ENCODE results near the gene PROSER3. TPM values are rescaled to one million over a fixed set of nuclear protein-coding genes. Genes with fewer than 3 reads are reported as not detected.

The PROSER3 gene
- total and polyA plus RNA-seq, 9 of the 15 experiments (the other 6 are each of a cell fraction or from before 2014, with no cell fraction given), result 1.0 to 39.5 (median 5.1) TPM

DNA sequence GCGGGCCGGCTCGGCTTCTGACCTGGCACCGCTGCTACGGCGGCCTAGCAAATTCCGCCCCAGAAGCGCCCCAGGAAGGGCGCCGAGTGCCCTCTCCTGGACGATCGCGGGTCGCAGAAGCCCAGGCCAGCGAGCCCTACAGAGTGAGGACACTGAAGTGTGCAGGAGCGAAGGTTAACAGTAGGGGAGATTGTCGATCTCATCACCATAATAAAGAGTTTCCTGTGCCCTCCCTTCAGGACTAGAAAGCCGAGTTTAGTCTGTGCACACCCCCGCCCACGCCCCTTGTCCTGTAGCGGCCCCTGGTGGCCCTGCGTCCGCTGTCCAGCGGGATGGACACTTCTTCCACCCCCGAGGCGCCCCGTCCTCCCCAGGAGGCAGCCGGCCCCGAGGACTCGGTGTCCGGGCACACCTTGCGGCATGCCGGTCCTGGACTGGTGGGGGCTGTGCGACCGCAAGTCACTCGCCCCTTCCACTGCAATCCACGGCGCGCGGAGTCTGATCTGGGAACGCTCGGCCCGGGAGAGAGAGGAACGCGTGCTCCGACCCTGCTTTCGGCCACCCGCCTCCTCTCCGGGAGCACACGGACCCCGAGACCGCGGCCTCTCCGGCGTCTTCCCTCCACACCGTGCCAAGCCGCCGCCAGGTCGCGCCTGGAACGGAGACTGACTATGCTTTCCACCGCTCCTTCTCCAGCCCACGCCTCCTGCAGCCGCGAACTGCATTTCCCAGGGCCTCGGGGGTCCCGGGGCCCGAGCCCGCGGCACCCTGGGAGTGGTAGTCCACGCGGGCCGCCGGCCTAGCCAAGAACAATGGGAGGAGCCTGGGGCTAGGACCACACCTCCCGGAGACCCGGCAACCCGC lies 40.9 kb upstream of the PROSER3 start (continued):
- TF ChIP-seq HDAC8 (tag; IDR thresholded peaks at IDR 0.05) (no peak; the same call in 1 of the 2 replicates), ZNF232 (CRISPR knock-in tag; IDR thresholded peaks at IDR 0.05) (no peak), SPI1 (IDR thresholded peaks at IDR 0.05; ENCODE audit: borderline replicate concordance, low read depth, low read length) (no peak), ZNF644 (tag; IDR thresholded peaks at IDR 0.05; ENCODE audit: low read depth) (peak; percentile 93), ZNF175 (CRISPR knock-in tag; IDR thresholded peaks at IDR 0.05; ENCODE audit: low read depth) (0 out of 2 replicates have a peak, but pooled peaks have one; percentile 60), ATF1 (CRISPR knock-in tag; IDR thresholded peaks at IDR 0.05) (no peak), ATF1 (tag; IDR thresholded peaks at IDR 0.05) (no peak; the same call in none of the 2 replicates), NR0B1 (IDR thresholded peaks at IDR 0.05; ENCODE audit: partially characterized antibody) (no peak), SMARCA4 (IDR thresholded peaks at IDR 0.05) (peak; percentile 60), NONO (IDR thresholded peaks at IDR 0.05; ENCODE audit: low read depth in 2 of 2, low read length in 1 of 2) (peak in 1 of 2 experiments; percentile 19; a peak in 2 of 4 replicates), DDX20 (tag; IDR thresholded peaks at IDR 0.05; ENCODE audit: low read depth) (no peak), PHB2 (IDR thresholded peaks at IDR 0.05; ENCODE audit: low read depth) (no peak), TAF7 (tag; IDR thresholded peaks at IDR 0.05) (no peak), E2F6 (IDR thresholded peaks at IDR 0.05; ENCODE audit: borderline replicate concordance in 1 of 2, extremely low read depth in 1 of 2, insufficient read depth in 1 of 2, insufficient read length in 1 of 2, low read depth in 1 of 2, low read length in 1 of 2, poor library complexity in 1 of 2, severe bottlenecking in 1 of 2) (peak in 1 of 2 experiments; percentile 3), NCOA6 (IDR thresholded peaks at IDR 0.05) (no peak), CC2D1A (IDR thresholded peaks at IDR 0.05) (peak; percentile 91), ZBTB17 (CRISPR knock-in tag; IDR thresholded peaks at IDR 0.05) (peak; percentile 77), CEBPG (CRISPR knock-in tag; IDR thresholded peaks at IDR 0.05) (no peak), CEBPG (tag; conservative IDR thresholded peaks at IDR 0.05 in 1 of 2, IDR thresholded peaks at IDR 0.05 in 1 of 2) (no peak), SRSF1 (IDR thresholded peaks at IDR 0.05; ENCODE audit: low read depth, low read length) (no peak), CCNT2 (IDR thresholded peaks at IDR 0.05; ENCODE audit: borderline replicate concordance, extremely low read depth, insufficient read length, low read depth, low read length) (no peak), ILF3 (IDR thresholded peaks at IDR 0.05; ENCODE audit: borderline replicate concordance) (no peak), SP1 (CRISPR knock-in tag; IDR thresholded peaks at IDR 0.05) (peak; percentile 82), HOXB6 (CRISPR knock-in tag; IDR thresholded peaks at IDR 0.05; ENCODE audit: borderline replicate concordance) (no peak), PHB (CRISPR knock-in tag; IDR thresholded peaks at IDR 0.05) (no peak)
- TF ChIP-seq, protein P1, sequence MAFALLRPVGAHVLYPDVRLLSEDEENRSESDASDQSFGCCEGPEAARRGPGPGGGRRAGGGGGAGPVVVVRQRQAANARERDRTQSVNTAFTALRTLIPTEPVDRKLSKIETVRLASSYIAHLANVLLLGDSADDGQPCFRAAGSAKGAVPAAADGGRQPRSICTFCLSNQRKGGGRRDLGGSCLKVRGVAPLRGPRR (CRISPR knock-in tag; IDR thresholded peaks at IDR 0.05), result no peak

Data from K562 (cell line).